ENCODE measurements around the gene ZSWIM5.

ZSWIM5 gene

GRCh38 chr1:45051005-45051772 lies 155.2 kb downstream of the ZSWIM5 start:
- TF ChIP-seq, protein P1, sequence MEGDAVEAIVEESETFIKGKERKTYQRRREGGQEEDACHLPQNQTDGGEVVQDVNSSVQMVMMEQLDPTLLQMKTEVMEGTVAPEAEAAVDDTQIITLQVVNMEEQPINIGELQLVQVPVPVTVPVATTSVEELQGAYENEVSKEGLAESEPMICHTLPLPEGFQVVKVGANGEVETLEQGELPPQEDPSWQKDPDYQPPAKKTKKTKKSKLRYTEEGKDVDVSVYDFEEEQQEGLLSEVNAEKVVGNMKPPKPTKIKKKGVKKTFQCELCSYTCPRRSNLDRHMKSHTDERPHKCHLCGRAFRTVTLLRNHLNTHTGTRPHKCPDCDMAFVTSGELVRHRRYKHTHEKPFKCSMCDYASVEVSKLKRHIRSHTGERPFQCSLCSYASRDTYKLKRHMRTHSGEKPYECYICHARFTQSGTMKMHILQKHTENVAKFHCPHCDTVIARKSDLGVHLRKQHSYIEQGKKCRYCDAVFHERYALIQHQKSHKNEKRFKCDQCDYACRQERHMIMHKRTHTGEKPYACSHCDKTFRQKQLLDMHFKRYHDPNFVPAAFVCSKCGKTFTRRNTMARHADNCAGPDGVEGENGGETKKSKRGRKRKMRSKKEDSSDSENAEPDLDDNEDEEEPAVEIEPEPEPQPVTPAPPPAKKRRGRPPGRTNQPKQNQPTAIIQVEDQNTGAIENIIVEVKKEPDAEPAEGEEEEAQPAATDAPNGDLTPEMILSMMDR (IDR thresholded peaks at IDR 0.05; ENCODE audit: insufficient read depth, low read length, missing control alignments), result no peak
- no peak overlapping the region for H3K4me3 ChIP-seq (ENCODE audit: low read depth, low read length)
- CTCF ChIA-PET, result interaction anchor here (0.6 to 1.3 kb wide), 2 partner anchors 32 to 37 kb away, joined by 3 to 4 read pairs; no protein-coding TSS in a partner anchor
- DNase-seq (ENCODE audit: low read depth, low spot score), result no peak
- POLR2A ChIA-PET, result no interaction called here

GRCh38 chr1:45047032-45047431 lies 159.4 kb downstream of the ZSWIM5 start:
- ChIA-PET POLR2A (no interaction called here), CTCF (no interaction called here)
- no peak overlapping the region for H3K4me3 ChIP-seq (ENCODE audit: low read depth, low read length)
- TF ChIP-seq, protein P1 (IDR thresholded peaks at IDR 0.05; ENCODE audit: insufficient read depth, low read length, missing control alignments), result no peak
- no peak for DNase-seq (ENCODE audit: low read depth, low spot score)

DNA sequence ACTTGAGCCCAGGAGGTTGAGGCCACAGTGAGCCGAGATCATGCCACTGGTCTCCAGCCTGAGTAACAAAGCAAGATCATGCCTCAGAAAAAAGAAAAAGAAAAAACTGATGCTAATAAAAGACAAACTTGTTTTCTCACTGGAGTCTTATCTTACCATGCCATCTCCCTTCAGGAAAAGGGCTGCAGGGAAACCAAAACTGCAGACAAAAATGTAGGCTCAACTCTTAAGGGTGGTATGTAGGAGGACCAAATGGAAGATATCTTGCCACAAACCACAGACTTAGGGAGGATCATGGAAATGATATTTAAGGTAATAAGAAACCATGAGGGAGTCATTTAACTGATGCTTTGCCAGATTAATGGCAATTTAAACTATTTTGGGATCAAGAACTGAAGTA lies 161.5 kb downstream of the ZSWIM5 start:
- TF ChIP-seq, protein P1 (IDR thresholded peaks at IDR 0.05; ENCODE audit: insufficient read depth, low read length, missing control alignments), result no peak
- CTCF ChIA-PET, result no interaction called here
- POLR2A ChIA-PET, result no interaction called here
- no peak for DNase-seq (ENCODE audit: low read depth, low spot score)
- no peak overlapping the region for H3K4me3 ChIP-seq (ENCODE audit: low read depth, low read length)

DNA sequence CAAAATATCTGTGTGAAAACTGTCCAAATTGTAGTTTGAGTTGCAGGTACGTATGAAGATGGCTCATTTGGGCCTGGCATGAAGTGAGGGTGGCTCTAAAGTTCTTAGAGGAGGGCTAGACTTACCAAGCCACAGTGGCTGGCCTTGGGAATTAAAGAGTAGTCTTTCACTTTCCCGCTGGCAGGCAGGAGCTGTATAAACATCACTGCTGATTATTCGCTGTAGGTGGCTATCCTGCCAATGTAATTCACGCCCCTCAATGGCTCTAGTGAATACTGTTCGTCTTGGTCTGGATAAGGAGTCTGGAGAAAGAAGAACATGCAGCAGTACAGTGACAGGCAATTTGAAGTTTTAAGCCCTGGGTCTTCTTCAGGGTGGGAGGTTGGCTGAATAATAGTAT lies 163.3 kb downstream of the ZSWIM5 start:
- CTCF ChIA-PET, result interaction anchor here (2.1 kb wide), 1 partner anchor 29 kb away, joined by 5 read pairs; no protein-coding TSS in a partner anchor
- H3K4me3 ChIP-seq (ENCODE audit: low read depth, low read length), result no peak overlapping the region
- TF ChIP-seq, protein P1 (IDR thresholded peaks at IDR 0.05; ENCODE audit: insufficient read depth, low read length, missing control alignments), result no peak
- no peak for DNase-seq (ENCODE audit: low read depth, low spot score)
- POLR2A ChIA-PET, result interaction anchor here (0.6 kb wide), 1 partner anchor 135 kb away, joined by 3 read pairs; no protein-coding TSS in a partner anchor

- TF ChIP-seq, protein P1 (IDR thresholded peaks at IDR 0.05; ENCODE audit: insufficient read depth, low read length, missing control alignments), result no peak
- no peak for DNase-seq (ENCODE audit: low read depth, low spot score)
- ChIA-PET CTCF (interaction anchor here (1.1 to 1.5 kb wide), 2 partner anchors 24 to 26 kb away, joined by 3 to 5 read pairs; no protein-coding TSS in a partner anchor), POLR2A (no interaction called here)
- no peak overlapping the region for H3K4me3 ChIP-seq (ENCODE audit: low read depth, low read length)
These were observed 166.1 kb downstream of the ZSWIM5 start for GRCh38 chr1:45040297-45040696.

GRCh38 chr1:45038661-45039364 lies 167.6 kb downstream of the ZSWIM5 start:
- no peak overlapping the region for H3K4me3 ChIP-seq (ENCODE audit: low read depth, low read length)
- ChIA-PET CTCF (interaction anchor here (1.0 to 1.4 kb wide), 2 partner anchors 21 to 261 kb away, joined by 3 to 4 read pairs; no protein-coding TSS in a partner anchor), POLR2A (no interaction called here)
- DNase-seq (ENCODE audit: low read depth, low spot score), result no peak
- TF ChIP-seq, protein P1 (IDR thresholded peaks at IDR 0.05; ENCODE audit: insufficient read depth, low read length, missing control alignments), result no peak
